Pons (tissue), 1 donor: ENCODE measurements around the gene MAP2.
A peak's percentile ranks its signal among the peaks of the same experiment; 100 is the strongest.

Source experiments
- DNase-seq: peaks from one replicate; pipeline ENCODE4 v3.0.0-alpha.2; 2016; ENCODE audit warnings: low spot score

The MAP2 gene

GRCh38 chr2:209648714-209649113 lies 224.9 kb downstream of the MAP2 start:
- DNase-seq: no peak

- no peak for DNase-seq
Observed at GRCh38 chr2:209653134-209653533, 229.3 kb downstream of the MAP2 start.

DNA sequence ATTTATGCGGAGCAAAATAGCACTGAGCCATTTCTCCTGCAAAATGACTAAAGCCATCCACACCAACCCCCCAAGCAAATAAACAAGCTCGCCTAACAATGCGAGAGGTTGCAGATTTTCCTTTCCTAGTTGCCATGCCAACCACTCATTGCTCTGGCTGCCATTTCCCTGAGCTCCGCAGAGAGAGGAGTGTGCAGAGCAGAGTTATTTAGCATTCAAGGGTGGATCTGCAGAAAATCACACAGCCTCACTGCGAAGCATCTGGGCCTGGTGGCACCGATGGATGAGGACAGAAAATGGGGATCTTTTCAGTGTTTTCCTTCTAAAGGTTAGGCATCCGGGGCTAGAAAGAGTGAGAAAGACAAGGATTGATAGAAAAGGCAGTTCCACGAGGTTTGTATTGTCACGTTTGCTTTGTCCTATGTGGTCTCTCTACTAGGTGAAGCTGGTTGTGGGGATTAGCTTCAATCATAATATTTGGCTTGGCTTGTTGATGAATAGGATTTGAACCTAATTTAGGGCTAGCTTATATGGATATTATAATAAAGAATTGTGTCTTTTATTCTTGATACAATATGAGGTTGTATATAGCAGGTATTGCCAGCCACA lies 237.5 kb downstream of the MAP2 start:
- DNase-seq: peak; percentile 60

GRCh38 chr2:209662021-209662420 lies 238.2 kb downstream of the MAP2 start:
- no peak for DNase-seq

DNA sequence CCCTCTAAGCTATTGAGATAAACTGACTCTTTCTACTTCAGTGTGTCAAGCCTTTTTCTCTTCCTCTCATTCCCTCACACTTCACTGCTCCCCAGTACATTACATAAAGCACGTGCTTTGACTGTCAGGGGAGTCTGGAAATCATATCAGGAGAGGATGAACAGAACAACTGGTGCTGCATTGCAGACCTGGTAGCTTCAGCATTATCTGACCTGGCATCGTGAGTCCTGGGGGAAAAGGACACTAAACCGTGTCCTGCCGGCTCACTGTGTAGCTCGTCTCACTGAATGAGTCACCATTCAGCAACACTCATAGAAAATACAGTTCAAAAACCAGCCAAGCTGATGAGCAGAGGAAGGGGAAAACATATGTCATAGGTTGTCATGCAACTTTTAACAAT lies 239.3 kb downstream of the MAP2 start:
- DNase-seq: no peak

GRCh38 chr2:209663656-209664055 lies 239.8 kb downstream of the MAP2 start:
- DNase-seq: no peak

DNA sequence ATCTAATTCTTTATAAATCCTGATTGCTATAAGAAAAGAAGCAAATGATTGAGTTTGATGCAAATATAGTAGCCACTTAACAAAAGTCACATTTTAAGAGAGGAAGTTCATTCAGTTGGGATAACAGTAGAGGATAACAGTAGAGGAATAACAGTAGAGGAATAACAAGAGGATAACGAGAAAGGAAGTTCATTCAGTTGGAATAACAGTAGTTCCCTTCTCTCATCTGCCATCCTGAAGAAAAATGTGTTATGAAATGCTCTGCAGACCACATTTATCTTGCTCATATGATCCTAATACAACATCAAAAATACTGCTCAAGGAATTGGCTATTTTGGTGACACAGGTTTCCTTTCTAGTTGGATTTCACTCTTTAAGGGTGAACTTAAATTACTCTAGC lies 242.4 kb downstream of the MAP2 start:
- DNase-seq: no peak

DNA sequence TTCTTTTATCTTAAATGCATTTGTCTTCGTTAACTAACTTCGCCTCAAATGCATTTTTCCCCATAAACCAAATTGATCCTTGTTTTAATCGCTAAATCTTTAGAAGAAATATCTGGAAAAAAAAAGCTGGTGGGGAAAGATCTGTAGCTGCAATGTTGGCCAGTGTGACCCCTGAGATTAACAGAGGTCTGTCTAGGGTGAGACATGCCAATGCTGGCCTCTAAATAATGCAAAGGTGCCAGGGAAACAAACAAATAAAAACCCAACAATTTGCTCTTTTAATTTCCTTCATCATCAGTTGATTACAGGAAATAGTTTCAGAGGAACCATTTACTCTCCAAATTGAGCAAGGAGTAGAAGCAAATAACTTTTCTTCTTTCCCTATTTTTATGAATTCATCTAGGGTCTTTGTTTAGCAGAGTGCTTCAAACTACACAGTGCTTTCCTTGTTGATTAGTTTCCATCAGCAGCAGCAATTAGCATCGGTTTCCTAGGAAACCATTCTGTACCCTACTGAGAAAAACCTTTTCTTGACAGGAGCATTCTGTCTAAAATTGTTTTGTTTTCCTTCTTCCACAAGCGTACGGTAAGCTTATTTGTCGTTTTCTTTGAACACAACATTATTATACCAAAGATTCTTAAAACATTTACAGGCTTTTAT lies 247.3 kb downstream of the MAP2 start:
- DNase-seq: peak; percentile 53

GRCh38 chr2:209673811-209674210 lies 250.0 kb downstream of the MAP2 start:
- no peak for DNase-seq

GRCh38 chr2:209680596-209680995 lies 256.7 kb downstream of the MAP2 start:
- no peak for DNase-seq

GRCh38 chr2:209681201-209681735 lies 257.4 kb downstream of the MAP2 start:
- no peak for DNase-seq

GRCh38 chr2:209682646-209683045 lies 258.8 kb downstream of the MAP2 start:
- no peak for DNase-seq

- DNase-seq: no peak
Observed at GRCh38 chr2:209685340-209685739, 261.5 kb downstream of the MAP2 start.

GRCh38 chr2:209685963-209686362 lies 262.1 kb downstream of the MAP2 start:
- DNase-seq: no peak

- DNase-seq: no peak
Observed at GRCh38 chr2:209686448-209686847, 262.6 kb downstream of the MAP2 start.

GRCh38 chr2:209687323-209687969 lies 263.6 kb downstream of the MAP2 start:
- no peak for DNase-seq

DNA sequence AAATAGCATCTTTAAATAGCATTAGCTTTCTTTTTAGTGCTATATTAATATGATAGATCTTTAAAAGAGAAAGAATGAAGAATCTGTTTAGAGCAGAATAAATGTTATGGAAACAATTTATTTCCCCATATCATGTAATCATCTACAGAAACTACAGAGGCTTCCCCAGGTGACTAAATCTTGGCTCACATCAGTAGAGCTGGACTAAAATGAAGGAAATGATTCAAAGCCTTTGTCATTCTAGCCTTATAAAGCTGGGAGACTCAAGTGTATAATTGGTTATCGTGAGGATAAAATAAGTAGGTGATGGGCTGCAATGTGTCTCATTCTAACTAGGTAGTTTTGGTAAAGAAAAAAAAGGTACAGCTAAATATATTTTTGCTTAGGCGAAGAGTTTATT lies 264.5 kb downstream of the MAP2 start:
- no peak for DNase-seq

DNA sequence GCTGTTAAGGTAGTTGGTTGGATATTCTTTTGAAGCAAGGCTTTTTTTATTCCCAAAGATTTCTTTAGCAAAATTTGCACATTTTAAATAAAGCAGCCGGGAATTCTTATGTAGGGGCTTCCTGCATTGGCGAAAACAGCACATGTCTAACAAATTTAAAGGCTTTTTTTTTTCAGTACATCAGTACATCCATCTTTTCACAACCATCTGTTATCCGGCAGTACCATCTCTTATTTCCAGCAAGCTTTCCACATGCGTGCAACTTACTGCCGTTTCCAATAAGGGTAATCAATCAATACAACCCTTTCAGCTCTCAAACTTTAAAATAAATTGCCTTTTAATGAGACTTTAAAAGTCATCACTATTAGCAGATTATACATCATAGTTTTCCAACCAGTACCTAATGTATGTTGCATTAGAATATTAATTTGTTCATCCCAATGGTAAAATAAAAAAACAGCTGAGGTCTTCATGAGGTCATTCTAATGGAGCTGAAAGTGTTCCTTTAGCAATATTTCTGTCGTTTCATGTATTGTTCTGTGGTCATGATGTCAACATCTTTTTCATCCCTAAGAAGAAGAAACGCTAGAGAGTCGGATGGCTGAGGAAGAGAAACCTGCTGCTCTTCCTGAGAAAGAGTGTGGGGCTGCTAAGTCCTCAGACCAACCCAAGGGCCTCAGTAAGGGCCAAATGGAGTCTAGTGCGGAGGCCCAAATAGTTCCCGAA lies 266.3 kb downstream of the MAP2 start:
- no peak for DNase-seq

GRCh38 chr2:209694748-209695147 lies 270.9 kb downstream of the MAP2 start:
- DNase-seq: no peak

- no peak for DNase-seq
Observed at GRCh38 chr2:209696836-209697711, 273.2 kb downstream of the MAP2 start.

DNA sequence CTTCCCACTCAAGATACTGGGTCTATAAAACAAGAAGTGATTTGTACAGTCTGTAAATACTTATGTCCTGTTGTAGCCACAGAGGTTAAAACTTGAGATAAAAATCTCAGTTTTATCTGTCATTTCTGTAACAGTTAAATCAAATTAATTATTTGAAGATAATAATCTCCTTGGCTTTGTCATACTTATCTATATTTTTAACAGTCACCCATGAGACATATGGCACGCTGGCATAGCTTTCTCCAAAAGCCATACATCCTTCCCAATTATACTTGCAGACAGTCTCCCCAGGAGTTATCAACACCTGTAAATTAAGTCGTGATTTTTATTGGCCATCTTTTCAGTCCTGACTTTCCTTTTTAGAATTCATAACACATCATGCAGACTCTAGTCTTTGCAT lies 278.9 kb downstream of the MAP2 start:
- no peak for DNase-seq

- no peak for DNase-seq
Observed at GRCh38 chr2:209713219-209713618, 289.4 kb downstream of the MAP2 start.
